Breast epithelium (tissue), 3 donors: Measurements from ENCODE around the gene WDR62.

ENCODE experiments used
- POLR2A ChIP-seq: fragments of 450-650 bp; IDR thresholded peaks from one replicate; pipeline ENCODE4 v1.6.1; 2016; ENCODE audit warnings: antibody characterized with exemption, mild to moderate bottlenecking, moderate library complexity
- POLR2AphosphoS5 ChIP-seq, 3 donors: sonication (generic); formaldehyde crosslinking; IDR thresholded peaks; one replicate each; pipeline ENCODE4 v1.6.1; 2017; ENCODE audit warnings: antibody characterized with exemption in 3 of 3
- TF ChIP-seq, protein P1 (sequence below), 3 donors: fragments of 450-650 bp; IDR thresholded peaks; one replicate each; pipeline ENCODE4 v1.5.1; 2016 to 2017; ENCODE audit warnings: antibody characterized with exemption in 3 of 3, mild to moderate bottlenecking in 3 of 3, moderate library complexity in 3 of 3

DNA sequence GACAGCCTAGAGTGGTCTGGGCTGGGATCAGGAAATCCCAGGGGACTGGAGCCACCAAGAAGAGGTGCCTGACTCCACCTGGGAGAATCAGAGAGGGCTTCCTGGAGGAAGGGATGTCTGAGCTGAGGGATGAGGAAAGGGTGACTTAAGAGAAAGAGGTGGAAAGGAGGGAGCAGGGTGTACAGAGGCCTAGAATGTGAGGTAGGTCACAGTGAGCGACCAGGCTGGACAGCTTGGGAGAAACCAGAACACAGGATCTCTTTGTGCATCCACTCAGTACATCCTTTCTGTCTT is 61.6 kb downstream of the WDR62 start:
- TF ChIP-seq, protein P1, sequence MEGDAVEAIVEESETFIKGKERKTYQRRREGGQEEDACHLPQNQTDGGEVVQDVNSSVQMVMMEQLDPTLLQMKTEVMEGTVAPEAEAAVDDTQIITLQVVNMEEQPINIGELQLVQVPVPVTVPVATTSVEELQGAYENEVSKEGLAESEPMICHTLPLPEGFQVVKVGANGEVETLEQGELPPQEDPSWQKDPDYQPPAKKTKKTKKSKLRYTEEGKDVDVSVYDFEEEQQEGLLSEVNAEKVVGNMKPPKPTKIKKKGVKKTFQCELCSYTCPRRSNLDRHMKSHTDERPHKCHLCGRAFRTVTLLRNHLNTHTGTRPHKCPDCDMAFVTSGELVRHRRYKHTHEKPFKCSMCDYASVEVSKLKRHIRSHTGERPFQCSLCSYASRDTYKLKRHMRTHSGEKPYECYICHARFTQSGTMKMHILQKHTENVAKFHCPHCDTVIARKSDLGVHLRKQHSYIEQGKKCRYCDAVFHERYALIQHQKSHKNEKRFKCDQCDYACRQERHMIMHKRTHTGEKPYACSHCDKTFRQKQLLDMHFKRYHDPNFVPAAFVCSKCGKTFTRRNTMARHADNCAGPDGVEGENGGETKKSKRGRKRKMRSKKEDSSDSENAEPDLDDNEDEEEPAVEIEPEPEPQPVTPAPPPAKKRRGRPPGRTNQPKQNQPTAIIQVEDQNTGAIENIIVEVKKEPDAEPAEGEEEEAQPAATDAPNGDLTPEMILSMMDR (IDR thresholded peaks at IDR 0.05): no peak
- TF ChIP-seq POLR2A (no peak), POLR2AphosphoS5 (IDR thresholded peaks at IDR 0.05) (no peak)
